SK-N-SH (cell line): ENCODE measurements around the gene SAMD5. TPM values are rescaled to one million over a fixed set of nuclear protein-coding genes. Genes with fewer than 3 reads are reported as not detected.

ENCODE experiments used
- CTCF ChIA-PET: fragments of 300-600, 350-600 bp; formaldehyde crosslinking; extraction: SDS; loops from one replicate; lab custom pipeline; 2021; lab: Yijun Ruan, JAX
- POLR2A ChIA-PET: fragments of 350-600 bp; sonication (Branson Sonifier 250); formaldehyde crosslinking; extraction: SDS; loops from one replicate; lab custom pipeline; 2020; ENCODE audit warnings: antibody characterized with exemption, inconsistent platforms; lab: Yijun Ruan, JAX
- DNase-seq: peaks from one replicate; pipeline ENCODE4 v3.0.0; 2012
- H2AFZ ChIP-seq: fragments of 200-600 bp; sonication (generic); 2 replicates; pipeline ENCODE4 v1.8.1; 2016; ENCODE audit warnings: antibody characterized with exemption, mild to moderate bottlenecking, low read depth
- H3F3A ChIP-seq: fragments of 200-600 bp; sonication (generic); replicated peaks from 2 replicates; pipeline ENCODE3; 2016; ENCODE audit warnings: antibody characterized with exemption, mild to moderate bottlenecking; ENCODE audit not compliant: insufficient read depth
- H3K27ac ChIP-seq, 2 experiments: fragments of 200-500 bp in 1 of 2; fragments of 200-600 bp in 1 of 2; sonication (Bioruptor generic) in 1 of 2; sonication (generic), shearing (Covaris generic) in 1 of 2; 2 replicates each; pipeline versions ENCODE4 v1.5.1 to v1.6.1; 2014 to 2016; ENCODE audit warnings: low read depth in 2 of 2, inconsistent platforms in 1 of 2, low read length in 1 of 2, mild to moderate bottlenecking in 1 of 2, mixed read lengths in 1 of 2
- H3K27me3 ChIP-seq: fragments of 200-600 bp; sonication (generic), shearing (Covaris generic); 2 replicates; pipeline ENCODE4 v1.6.1; 2016; ENCODE audit warnings: mixed run types; ENCODE audit not compliant: insufficient read depth
- H3K36me3 ChIP-seq, 2 experiments: fragments of 200-500 bp in 1 of 2; fragments of 200-600 bp in 1 of 2; sonication (Bioruptor generic) in 1 of 2; sonication (generic) in 1 of 2; replicated peaks in 1 of 2; 2 replicates each; pipeline versions ENCODE3 to v1.5.1; 2014 to 2016; ENCODE audit warnings: low read length in 1 of 2, mild to moderate bottlenecking in 1 of 2; ENCODE audit not compliant: insufficient read depth in 2 of 2, control insufficient read depth in 1 of 2
- H3K4me1 ChIP-seq, 2 experiments: fragments of 200-500 bp in 1 of 2; fragments of 200-600 bp in 1 of 2; sonication (Bioruptor generic) in 1 of 2; sonication (generic), shearing (Covaris generic) in 1 of 2; 2 replicates each; pipeline versions ENCODE4 v1.5.1 to v1.6.1; 2014 to 2016; ENCODE audit warnings: low read depth in 1 of 2, low read length in 1 of 2, mixed run types in 1 of 2; ENCODE audit not compliant: insufficient read depth in 2 of 2, control insufficient read depth in 1 of 2
- H3K4me2 ChIP-seq: fragments of 200-600 bp; sonication (generic), shearing (Covaris generic); 2 replicates; pipeline ENCODE4 v1.6.1; 2017; ENCODE audit warnings: mixed run types
- H3K4me3 ChIP-seq, 2 experiments: fragments of 200-500 bp in 1 of 2; fragments of 200-600 bp in 1 of 2; sonication (Bioruptor generic) in 1 of 2; sonication (generic), shearing (Covaris generic) in 1 of 2; 2 replicates each; pipeline versions ENCODE4 v1.5.1 to v1.8.1; 2014 to 2016; ENCODE audit warnings: low read depth in 2 of 2, inconsistent platforms in 1 of 2, low read length in 1 of 2, mild to moderate bottlenecking in 1 of 2, mixed read lengths in 1 of 2, moderate library complexity in 1 of 2
- H3K79me2 ChIP-seq: fragments of 200-600 bp; sonication (generic); 2 replicates; pipeline ENCODE4 v1.8.1; 2017; ENCODE audit warnings: mild to moderate bottlenecking; ENCODE audit not compliant: insufficient read depth
- H3K9ac ChIP-seq: fragments of 200-600 bp; sonication (generic); 2 replicates; pipeline ENCODE4 v1.6.1; 2017; ENCODE audit warnings: mixed run types
- H3K9me2 ChIP-seq: fragments of 200-600 bp; sonication (generic); 2 replicates; pipeline ENCODE4 v1.6.1; 2017; ENCODE audit warnings: mixed run types
- H3K9me3 ChIP-seq: fragments of 200-600 bp; sonication (generic); 2 replicates; pipeline ENCODE4 v1.6.1; 2017; ENCODE audit warnings: mixed run types, mild to moderate bottlenecking, moderate library complexity
- H4K20me1 ChIP-seq: fragments of 200-600 bp; sonication (generic); 2 replicates; pipeline ENCODE4 v1.6.1; 2017; ENCODE audit warnings: mild to moderate bottlenecking, mixed run types; ENCODE audit not compliant: insufficient read depth
- ELF1 ChIP-seq: IDR thresholded peaks from 2 replicates; pipeline ENCODE4 v1.4.0; 2012
- FOSL2 ChIP-seq: IDR thresholded peaks from 2 replicates; pipeline ENCODE4 v1.4.0; 2012; ENCODE audit warnings: low read depth, mild to moderate bottlenecking, moderate library complexity, borderline replicate concordance
- FOXJ3 ChIP-seq: sonication (generic); formaldehyde crosslinking; IDR thresholded peaks from 2 replicates; pipeline ENCODE4 v1.5.1; 2020; ENCODE audit warnings: mild to moderate bottlenecking, missing genetic modification reagents
- MEF2A ChIP-seq: IDR thresholded peaks from 2 replicates; pipeline ENCODE4 v1.4.0; 2012; ENCODE audit warnings: low read depth, borderline replicate concordance
- MXI1 ChIP-seq: IDR thresholded peaks from 2 replicates; pipeline ENCODE4 v1.6.1; 2012; ENCODE audit warnings: mild to moderate bottlenecking, low read depth, low read length, improper control_type of control experiment
- NRF1 ChIP-seq: IDR thresholded peaks from 2 replicates; pipeline ENCODE4 v1.6.1; 2012; ENCODE audit warnings: low read depth, mild to moderate bottlenecking, low read length
- POLR2AphosphoS5 ChIP-seq: IDR thresholded peaks from 2 replicates; pipeline ENCODE4 v1.6.1; 2012; ENCODE audit warnings: low read depth, low read length
- RAD21 ChIP-seq: IDR thresholded peaks from 2 replicates; pipeline ENCODE4 v1.6.1; 2012; ENCODE audit warnings: mild to moderate bottlenecking, low read length
- RFX5 ChIP-seq: IDR thresholded peaks from 2 replicates; pipeline ENCODE4 v1.6.1; 2012; ENCODE audit warnings: mild to moderate bottlenecking, improper control_type of control experiment, low read length
- RXRA ChIP-seq: IDR thresholded peaks from 2 replicates; pipeline ENCODE4 v1.4.0; 2012; ENCODE audit warnings: low read depth, mild to moderate bottlenecking, borderline replicate concordance
- TAF1 ChIP-seq: IDR thresholded peaks from 2 replicates; pipeline ENCODE4 v1.6.1; 2012; ENCODE audit warnings: low read depth, mild to moderate bottlenecking, low read length, moderate library complexity, borderline replicate concordance
- YY1 ChIP-seq: IDR thresholded peaks from 2 replicates; pipeline ENCODE4 v1.4.0; 2012; ENCODE audit warnings: low read depth, mild to moderate bottlenecking
- WGBS: methylation state at CpG from one replicate; pipeline ENCODE4 v1.1.6; 2017; ENCODE audit warnings: low lambda C conversion rate; 5-methylcytosine and 5-hydroxymethylcytosine counted together
- polyA plus RNA-seq, 3 experiments: library from polyadenylated mRNA; depleted of rRNA; stranded (reverse); fragments of >200 nt; gene quantifications; 2 replicates each; pipeline ENCODE4 v1.2.3, GENCODE V29; 2012
- TF ChIP-seq, protein P1 (sequence below): fragments of 200-600 bp; sonication (generic); IDR thresholded peaks from 2 replicates; pipeline ENCODE4 v1.6.1; 2017; ENCODE audit warnings: antibody characterized with exemption, mild to moderate bottlenecking, moderate library complexity
- TF ChIP-seq, protein P2 (sequence below): fragments of 150-350 bp; IDR thresholded peaks from 2 replicates; pipeline ENCODE4 v1.6.1; 2017; ENCODE audit warnings: antibody characterized with exemption, low read length, low read depth, borderline replicate concordance

The SAMD5 gene
- polyA plus RNA-seq, 1 of the 3 experiments (the other 2 are of a cell fraction): not detected

DNA sequence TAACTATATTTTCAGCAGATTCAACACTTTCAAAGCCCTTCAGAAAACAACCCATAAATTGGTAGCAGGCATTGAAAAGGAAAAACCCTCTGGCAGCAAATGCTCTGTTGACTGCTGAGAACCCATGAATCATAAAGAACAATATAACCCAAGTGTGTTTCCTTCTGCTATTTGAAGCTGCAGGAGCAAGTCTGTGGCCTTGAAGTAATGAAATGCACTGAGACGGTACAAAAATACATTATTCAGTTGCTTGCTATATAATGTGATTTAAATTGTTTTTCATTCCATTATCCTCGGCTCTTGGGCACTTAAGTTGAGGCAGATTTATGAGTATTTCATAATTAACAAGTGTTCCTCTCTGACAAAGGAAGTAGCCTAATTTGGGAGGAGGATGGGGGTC lies 40.6 kb upstream of the SAMD5 start:
- no peak for DNase-seq
- Histone ChIP-seq H3K9ac (no peak overlapping the region), H3K4me2 (no peak overlapping the region), H3K9me2 (no peaks in the 10 kb centered on the region), H3K36me3 (no peaks in the 10 kb centered on the region), H2AFZ (no peak overlapping the region), H3K4me1 (no peaks in the 10 kb centered on the region), H3K79me2 (no peaks in the 10 kb centered on the region), H3K27ac (no peak overlapping the region), H3F3A (no peaks in the 10 kb centered on the region), H3K4me3 (no peak overlapping the region), H3K9me3 (no peaks in the 10 kb centered on the region), H3K27me3 (no peaks in the 10 kb centered on the region), H4K20me1 (no peaks in the 10 kb centered on the region)
- ChIA-PET CTCF (no interaction called here), POLR2A (no interaction called here)
- WGBS: 0% methylated on average over 2 of the region's 2 CpGs
- TF ChIP-seq YY1 (no peak), FOSL2 (no peak), ELF1 (no peak), MEF2A (no peak), FOXJ3 (CRISPR knock-in tag) (no peak), RFX5 (no peak), NRF1 (no peak), RAD21 (no peak)
- TF ChIP-seq, protein P1, sequence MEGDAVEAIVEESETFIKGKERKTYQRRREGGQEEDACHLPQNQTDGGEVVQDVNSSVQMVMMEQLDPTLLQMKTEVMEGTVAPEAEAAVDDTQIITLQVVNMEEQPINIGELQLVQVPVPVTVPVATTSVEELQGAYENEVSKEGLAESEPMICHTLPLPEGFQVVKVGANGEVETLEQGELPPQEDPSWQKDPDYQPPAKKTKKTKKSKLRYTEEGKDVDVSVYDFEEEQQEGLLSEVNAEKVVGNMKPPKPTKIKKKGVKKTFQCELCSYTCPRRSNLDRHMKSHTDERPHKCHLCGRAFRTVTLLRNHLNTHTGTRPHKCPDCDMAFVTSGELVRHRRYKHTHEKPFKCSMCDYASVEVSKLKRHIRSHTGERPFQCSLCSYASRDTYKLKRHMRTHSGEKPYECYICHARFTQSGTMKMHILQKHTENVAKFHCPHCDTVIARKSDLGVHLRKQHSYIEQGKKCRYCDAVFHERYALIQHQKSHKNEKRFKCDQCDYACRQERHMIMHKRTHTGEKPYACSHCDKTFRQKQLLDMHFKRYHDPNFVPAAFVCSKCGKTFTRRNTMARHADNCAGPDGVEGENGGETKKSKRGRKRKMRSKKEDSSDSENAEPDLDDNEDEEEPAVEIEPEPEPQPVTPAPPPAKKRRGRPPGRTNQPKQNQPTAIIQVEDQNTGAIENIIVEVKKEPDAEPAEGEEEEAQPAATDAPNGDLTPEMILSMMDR: no peak

DNA sequence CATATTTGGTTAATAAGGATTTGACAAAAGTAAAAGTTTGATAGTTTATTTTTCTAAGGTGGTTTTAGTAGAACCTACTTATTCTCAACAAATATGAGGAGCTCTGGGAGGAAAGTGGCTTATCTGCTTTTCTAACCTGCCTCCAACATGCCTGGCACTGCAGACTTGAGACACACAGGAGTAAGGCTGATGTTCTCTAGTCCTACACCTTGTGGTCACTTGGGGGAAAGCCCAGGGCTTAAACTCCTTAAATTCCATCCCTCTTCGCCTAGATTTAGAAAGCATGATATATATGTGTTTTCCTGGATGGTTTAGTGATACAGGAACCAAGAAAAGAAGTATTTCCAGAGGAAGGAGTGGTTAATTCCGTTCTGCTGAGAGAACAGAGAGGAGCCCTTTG lies 39.9 kb upstream of the SAMD5 start:
- H3K9me2 ChIP-seq: no peaks in the 10 kb centered on the region
- no peaks in the 10 kb centered on the region for H3F3A ChIP-seq
- WGBS: 0% methylated on average over 2 of the region's 2 CpGs
- H2AFZ ChIP-seq: no peak overlapping the region
- no peak overlapping the region for H3K4me3 ChIP-seq
- DNase-seq: no peak
- no peaks in the 10 kb centered on the region for H4K20me1 ChIP-seq
- ChIA-PET CTCF (no interaction called here), POLR2A (no interaction called here)
- no peaks in the 10 kb centered on the region for H3K36me3 ChIP-seq
- no peak overlapping the region for H3K27ac ChIP-seq
- TF ChIP-seq RXRA (no peak), MXI1 (no peak), TAF1 (no peak), POLR2AphosphoS5 (no peak), RAD21 (no peak)
- TF ChIP-seq, protein P2, sequence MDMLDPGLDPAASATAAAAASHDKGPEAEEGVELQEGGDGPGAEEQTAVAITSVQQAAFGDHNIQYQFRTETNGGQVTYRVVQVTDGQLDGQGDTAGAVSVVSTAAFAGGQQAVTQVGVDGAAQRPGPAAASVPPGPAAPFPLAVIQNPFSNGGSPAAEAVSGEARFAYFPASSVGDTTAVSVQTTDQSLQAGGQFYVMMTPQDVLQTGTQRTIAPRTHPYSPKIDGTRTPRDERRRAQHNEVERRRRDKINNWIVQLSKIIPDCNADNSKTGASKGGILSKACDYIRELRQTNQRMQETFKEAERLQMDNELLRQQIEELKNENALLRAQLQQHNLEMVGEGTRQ: no peak
- no peaks in the 10 kb centered on the region for H3K9me3 ChIP-seq
- H3K79me2 ChIP-seq: no peaks in the 10 kb centered on the region
- no peaks in the 10 kb centered on the region for H3K27me3 ChIP-seq
- H3K4me2 ChIP-seq: no peak overlapping the region
- no peak overlapping the region for H3K9ac ChIP-seq
- no peaks in the 10 kb centered on the region for H3K4me1 ChIP-seq
